HG03342 (cell line): ENCODE measurements around the gene ARL6IP4.

Experiments
- ATAC-seq: cut with Tn5 transposase; IDR thresholded peaks from one replicate; pipeline ENCODE4 v1.9.1; 2021; ENCODE audit warnings: mild to moderate bottlenecking, moderate library complexity; ENCODE audit not compliant: unreplicated experiment

The ARL6IP4 gene

GRCh38 chr12:122977655-122978392, 2.7 kb upstream of the ARL6IP4 start:
- no peak for ATAC-seq

GRCh38 chr12:122978507-122978955, 1.9 kb upstream of the ARL6IP4 start:
- ATAC-seq: no peak

- ATAC-seq: no peak
Measured at GRCh38 chr12:122979001-122979907, 1.2 kb upstream of the ARL6IP4 start.

GRCh38 chr12:122979908-122980182, 636 bp upstream of the ARL6IP4 start:
- no peak for ATAC-seq

- ATAC-seq: peak; percentile 19
Measured at GRCh38 chr12:122981036-122981471, 573 bp downstream of the ARL6IP4 start.

- no peak for ATAC-seq
Measured at GRCh38 chr12:122981587-122982476, 1.4 kb downstream of the ARL6IP4 start.

GRCh38 chr12:122982477-122982815, 2.0 kb downstream of the ARL6IP4 start:
- ATAC-seq: no peak

- no peak for ATAC-seq
Measured at GRCh38 chr12:122982963-122983788, 2.7 kb downstream of the ARL6IP4 start.

- ATAC-seq: no peak
Measured at GRCh38 chr12:122983789-122984515, 3.5 kb downstream of the ARL6IP4 start.

GRCh38 chr12:122984612-122985337, 4.3 kb downstream of the ARL6IP4 start:
- ATAC-seq: no peak

GRCh38 chr12:122985338-122986257, 5.1 kb downstream of the ARL6IP4 start:
- no peak for ATAC-seq

GRCh38 chr12:122986258-122986871, 5.9 kb downstream of the ARL6IP4 start:
- no peak for ATAC-seq

- ATAC-seq: no peak
Measured at GRCh38 chr12:122987086-122987951, 6.8 kb downstream of the ARL6IP4 start.

GRCh38 chr12:122988036-122988435, 7.6 kb downstream of the ARL6IP4 start:
- no peak for ATAC-seq

GRCh38 chr12:122988612-122989212, 8.2 kb downstream of the ARL6IP4 start:
- ATAC-seq: no peak

GRCh38 chr12:122989225-122989839, 8.9 kb downstream of the ARL6IP4 start:
- ATAC-seq: no peak
